SK-N-SH (cell line): ENCODE results near the gene SLC34A1. TPM values are rescaled to one million over a fixed set of nuclear protein-coding genes. Genes with fewer than 3 reads are reported as not detected.
A peak's percentile ranks its signal among the peaks of the same experiment; 100 is the strongest.

Experiments
- CTCF ChIA-PET: fragments of 300-600, 350-600 bp; formaldehyde crosslinking; extraction: SDS; loops from one replicate; lab custom pipeline; 2021; lab: Yijun Ruan, JAX
- POLR2A ChIA-PET: fragments of 350-600 bp; sonication (Branson Sonifier 250); formaldehyde crosslinking; extraction: SDS; loops from one replicate; lab custom pipeline; 2020; ENCODE audit warnings: antibody characterized with exemption, inconsistent platforms; lab: Yijun Ruan, JAX
- DNase-seq: peaks from one replicate; pipeline ENCODE4 v3.0.0; 2012
- H2AFZ ChIP-seq: fragments of 200-600 bp; sonication (generic); 2 replicates; pipeline ENCODE4 v1.8.1; 2016; ENCODE audit warnings: antibody characterized with exemption, mild to moderate bottlenecking, low read depth
- H3F3A ChIP-seq: fragments of 200-600 bp; sonication (generic); replicated peaks from 2 replicates; pipeline ENCODE3; 2016; ENCODE audit warnings: antibody characterized with exemption, mild to moderate bottlenecking; ENCODE audit not compliant: insufficient read depth
- H3K27ac ChIP-seq, 2 experiments: fragments of 200-500 bp in 1 of 2; fragments of 200-600 bp in 1 of 2; sonication (Bioruptor generic) in 1 of 2; sonication (generic), shearing (Covaris generic) in 1 of 2; 2 replicates each; pipeline versions ENCODE4 v1.5.1 to v1.6.1; 2014 to 2016; ENCODE audit warnings: low read depth in 2 of 2, inconsistent platforms in 1 of 2, low read length in 1 of 2, mild to moderate bottlenecking in 1 of 2, mixed read lengths in 1 of 2
- H3K27me3 ChIP-seq: fragments of 200-600 bp; sonication (generic), shearing (Covaris generic); 2 replicates; pipeline ENCODE4 v1.6.1; 2016; ENCODE audit warnings: mixed run types; ENCODE audit not compliant: insufficient read depth
- H3K36me3 ChIP-seq, 2 experiments: fragments of 200-500 bp in 1 of 2; fragments of 200-600 bp in 1 of 2; sonication (Bioruptor generic) in 1 of 2; sonication (generic) in 1 of 2; replicated peaks in 1 of 2; 2 replicates each; pipeline versions ENCODE3 to v1.5.1; 2014 to 2016; ENCODE audit warnings: low read length in 1 of 2, mild to moderate bottlenecking in 1 of 2; ENCODE audit not compliant: insufficient read depth in 2 of 2, control insufficient read depth in 1 of 2
- H3K4me1 ChIP-seq, 2 experiments: fragments of 200-500 bp in 1 of 2; fragments of 200-600 bp in 1 of 2; sonication (Bioruptor generic) in 1 of 2; sonication (generic), shearing (Covaris generic) in 1 of 2; 2 replicates each; pipeline versions ENCODE4 v1.5.1 to v1.6.1; 2014 to 2016; ENCODE audit warnings: low read depth in 1 of 2, low read length in 1 of 2, mixed run types in 1 of 2; ENCODE audit not compliant: insufficient read depth in 2 of 2, control insufficient read depth in 1 of 2
- H3K4me2 ChIP-seq: fragments of 200-600 bp; sonication (generic), shearing (Covaris generic); 2 replicates; pipeline ENCODE4 v1.6.1; 2017; ENCODE audit warnings: mixed run types
- H3K4me3 ChIP-seq, 2 experiments: fragments of 200-500 bp in 1 of 2; fragments of 200-600 bp in 1 of 2; sonication (Bioruptor generic) in 1 of 2; sonication (generic), shearing (Covaris generic) in 1 of 2; 2 replicates each; pipeline versions ENCODE4 v1.5.1 to v1.8.1; 2014 to 2016; ENCODE audit warnings: low read depth in 2 of 2, inconsistent platforms in 1 of 2, low read length in 1 of 2, mild to moderate bottlenecking in 1 of 2, mixed read lengths in 1 of 2, moderate library complexity in 1 of 2
- H3K79me2 ChIP-seq: fragments of 200-600 bp; sonication (generic); 2 replicates; pipeline ENCODE4 v1.8.1; 2017; ENCODE audit warnings: mild to moderate bottlenecking; ENCODE audit not compliant: insufficient read depth
- H3K9ac ChIP-seq: fragments of 200-600 bp; sonication (generic); 2 replicates; pipeline ENCODE4 v1.6.1; 2017; ENCODE audit warnings: mixed run types
- H3K9me2 ChIP-seq: fragments of 200-600 bp; sonication (generic); 2 replicates; pipeline ENCODE4 v1.6.1; 2017; ENCODE audit warnings: mixed run types
- H3K9me3 ChIP-seq: fragments of 200-600 bp; sonication (generic); 2 replicates; pipeline ENCODE4 v1.6.1; 2017; ENCODE audit warnings: mixed run types, mild to moderate bottlenecking, moderate library complexity
- H4K20me1 ChIP-seq: fragments of 200-600 bp; sonication (generic); 2 replicates; pipeline ENCODE4 v1.6.1; 2017; ENCODE audit warnings: mild to moderate bottlenecking, mixed run types; ENCODE audit not compliant: insufficient read depth
- CTCF ChIP-seq: fragments of 200-600 bp; sonication (generic); IDR thresholded peaks from 2 replicates; pipeline ENCODE4 v1.6.1; 2017; ENCODE audit warnings: antibody characterized with exemption, mild to moderate bottlenecking, moderate library complexity
- FOSL2 ChIP-seq: IDR thresholded peaks from 2 replicates; pipeline ENCODE4 v1.4.0; 2012; ENCODE audit warnings: low read depth, mild to moderate bottlenecking, moderate library complexity, borderline replicate concordance
- GABPA ChIP-seq: IDR thresholded peaks from 2 replicates; pipeline ENCODE4 v1.4.0; 2012; ENCODE audit warnings: low read depth, mild to moderate bottlenecking
- MAX ChIP-seq: IDR thresholded peaks from 2 replicates; pipeline ENCODE4 v1.4.0; 2012; ENCODE audit warnings: low read depth
- MXI1 ChIP-seq: IDR thresholded peaks from 2 replicates; pipeline ENCODE4 v1.6.1; 2012; ENCODE audit warnings: mild to moderate bottlenecking, low read depth, low read length, improper control_type of control experiment
- NFIC ChIP-seq: IDR thresholded peaks from 2 replicates; pipeline ENCODE4 v1.4.0; 2012; ENCODE audit warnings: borderline replicate concordance
- NRF1 ChIP-seq: IDR thresholded peaks from 2 replicates; pipeline ENCODE4 v1.6.1; 2012; ENCODE audit warnings: low read depth, mild to moderate bottlenecking, low read length
- RAD21 ChIP-seq: IDR thresholded peaks from 2 replicates; pipeline ENCODE4 v1.6.1; 2012; ENCODE audit warnings: mild to moderate bottlenecking, low read length
- RCOR1 ChIP-seq: fragments of 150-350 bp; IDR thresholded peaks from 2 replicates; pipeline ENCODE4 v1.6.1; 2017; ENCODE audit warnings: antibody characterized with exemption, low read length
- RFX5 ChIP-seq: IDR thresholded peaks from 2 replicates; pipeline ENCODE4 v1.6.1; 2012; ENCODE audit warnings: mild to moderate bottlenecking, improper control_type of control experiment, low read length
- SIN3A ChIP-seq: IDR thresholded peaks from 2 replicates; pipeline ENCODE4 v1.6.1; 2012; ENCODE audit warnings: low read depth, mild to moderate bottlenecking, low read length, moderate library complexity, borderline replicate concordance
- SMC3 ChIP-seq: IDR thresholded peaks from 2 replicates; pipeline ENCODE4 v1.6.1; 2012; ENCODE audit warnings: low read depth, low read length, improper control_type of control experiment
- USF1 ChIP-seq: IDR thresholded peaks from 2 replicates; pipeline ENCODE4 v1.4.0; 2012; ENCODE audit warnings: low read depth, borderline replicate concordance
- USF2 ChIP-seq: fragments of 150-350 bp; IDR thresholded peaks from 2 replicates; pipeline ENCODE4 v1.6.1; 2017; ENCODE audit warnings: antibody characterized with exemption, low read length, low read depth, borderline replicate concordance
- ZBTB33 ChIP-seq: IDR thresholded peaks from 2 replicates; pipeline ENCODE4 v1.4.0; 2012; ENCODE audit warnings: low read depth, borderline replicate concordance
- WGBS: methylation state at CpG from one replicate; pipeline ENCODE4 v1.1.6; 2017; ENCODE audit warnings: low lambda C conversion rate; 5-methylcytosine and 5-hydroxymethylcytosine counted together
- polyA plus RNA-seq, 3 experiments: library from polyadenylated mRNA; depleted of rRNA; stranded (reverse); fragments of >200 nt; gene quantifications; 2 replicates each; pipeline ENCODE4 v1.2.3, GENCODE V29; 2012

Gene SLC34A1
- polyA plus RNA-seq, 1 of the 3 experiments (the other 2 are of a cell fraction), result 0.03 TPM

GRCh38 chr5:177390363-177391300 lies 6.4 kb downstream of the SLC34A1 start:
- Histone ChIP-seq H3K79me2 (no peaks in the 10 kb centered on the region), H2AFZ (peak overlapping the region; percentile 15; the same call in 1 of the 2 replicates), H3K4me1 (peaks cover 0 to 3% of the 10 kb centered on the region in 2 experiments; a peak in 1 of 4 replicates), H3K4me3 (no peak overlapping the region; a peak in 1 of 4 replicates), H3K4me2 (no peak overlapping the region), H3K27ac (no peak overlapping the region), H3K9me3 (no peaks in the 10 kb centered on the region), H3F3A (peaks cover 5% of the 10 kb centered on the region), H3K9me2 (no peaks in the 10 kb centered on the region), H3K9ac (no peak overlapping the region), H3K27me3 (no peaks in the 10 kb centered on the region), H4K20me1 (no peaks in the 10 kb centered on the region), H3K36me3 (no peaks in the 10 kb centered on the region)
- WGBS, result 30% methylated on average over 12 of the region's 13 CpGs
- DNase-seq, result peak; percentile 95
- ChIA-PET CTCF (interaction anchor here (0.6 to 14.2 kb wide), 43 partner anchors 7 to 277 kb away, joined by 3 to 318 read pairs (median 5); partner anchors contain the start of genes DOK3, F12, GRK6 and LMAN2), POLR2A (interaction anchor here (1.0 to 3.6 kb wide), 5 partner anchors 13 to 110 kb away, joined by 3 to 22 read pairs (median 5); no protein-coding TSS in a partner anchor)
- TF ChIP-seq SIN3A (0 out of 2 replicates have a peak, but pooled peaks have one; percentile 77), NRF1 (0 out of 2 replicates have a peak, but pooled peaks have one; percentile 27), RCOR1 (0 out of 2 replicates have a peak, but pooled peaks have one; percentile 5), USF2 (peak; percentile 52; the same call in 1 of the 2 replicates), RAD21 (peak; percentile 95), RFX5 (no peak), GABPA (no peak), FOSL2 (no peak), USF1 (peak; percentile 64; the same call in 1 of the 2 replicates), SMC3 (peak; percentile 90), MXI1 (peak; percentile 98), NFIC (no peak), MAX (peak; percentile 81), CTCF (peak; percentile 88), ZBTB33 (no peak)
